ENCODE results near the gene CHPF2.

CHPF2 gene

GRCh38 chr7:151248346-151249033 lies 16.2 kb downstream of the CHPF2 start, which contains the start of gene SMARCD3:
TSS of gene SMARCD3 (minus strand) at chr7:151248694. CDS start at chr7:151248562, 132 bp downstream.
- no peak for DNase-seq

- DNase-seq = no peak
These were observed 16.9 kb downstream of the CHPF2 start for GRCh38 chr7:151249034-151249731.

- no peak for DNase-seq
These were observed 17.4 kb downstream of the CHPF2 start for GRCh38 chr7:151249732-151250072.

- no peak for DNase-seq
These were observed 18.2 kb downstream of the CHPF2 start for GRCh38 chr7:151250181-151251132.

- DNase-seq = no peak
These were observed 19.0 kb downstream of the CHPF2 start for GRCh38 chr7:151251328-151251688.

GRCh38 chr7:151251689-151252560 lies 19.6 kb downstream of the CHPF2 start:
- no peak for DNase-seq

- DNase-seq = no peak
These were observed 20.2 kb downstream of the CHPF2 start for GRCh38 chr7:151252561-151252835.

GRCh38 chr7:151252961-151253711 lies 20.9 kb downstream of the CHPF2 start:
- no peak for DNase-seq

- no peak for DNase-seq
These were observed 22.0 kb downstream of the CHPF2 start for GRCh38 chr7:151254316-151254715.

- DNase-seq = no peak
These were observed 22.6 kb downstream of the CHPF2 start for GRCh38 chr7:151254851-151255250.

- DNase-seq = no peak
These were observed 23.1 kb downstream of the CHPF2 start for GRCh38 chr7:151255390-151255789.

- no peak for DNase-seq
These were observed 24.2 kb downstream of the CHPF2 start for GRCh38 chr7:151256410-151257045.

- no peak for DNase-seq
These were observed 25.7 kb downstream of the CHPF2 start for GRCh38 chr7:151257990-151258389.

GRCh38 chr7:151260471-151260870 lies 28.2 kb downstream of the CHPF2 start:
- no peak for DNase-seq

GRCh38 chr7:151260883-151261282 lies 28.6 kb downstream of the CHPF2 start:
- DNase-seq = no peak

GRCh38 chr7:151261529-151261928 lies 29.2 kb downstream of the CHPF2 start:
- no peak for DNase-seq

GRCh38 chr7:151264615-151265014 lies 32.3 kb downstream of the CHPF2 start:
- no peak for DNase-seq

GRCh38 chr7:151265351-151265931 lies 33.2 kb downstream of the CHPF2 start:
- DNase-seq = no peak

GRCh38 chr7:151269511-151269910 lies 37.2 kb downstream of the CHPF2 start:
- DNase-seq = no peak

- DNase-seq = no peak
These were observed 39.5 kb downstream of the CHPF2 start for GRCh38 chr7:151271699-151272355.

- no peak for DNase-seq
These were observed 40.1 kb downstream of the CHPF2 start for GRCh38 chr7:151272405-151272804.
